OCI-LY3 (cell line): Measurements from ENCODE around the gene IQCE.

Source experiments
- H2AFZ ChIP-seq: fragments of 200-600, 300-600 bp; shearing (Covaris generic); 2 replicates; pipeline ENCODE4 v1.6.0; 2014; ENCODE audit warnings: antibody characterized with exemption, low read depth, low read length
- H3K27ac ChIP-seq: fragments of 200-600, 300-600 bp; sonication (generic); 2 replicates; pipeline ENCODE4 v1.5.1; 2014; ENCODE audit warnings: mild to moderate bottlenecking, low read length, moderate library complexity, mixed read lengths
- H3K27me3 ChIP-seq: fragments of 200-600, 300-600 bp; sonication (generic); 2 replicates; pipeline ENCODE4 v1.6.1; 2014; ENCODE audit warnings: low read depth, low read length, mixed read lengths
- H3K36me3 ChIP-seq: fragments of 200-600, 300-600 bp; sonication (generic); replicated peaks from 2 replicates; pipeline ENCODE3; 2014; ENCODE audit warnings: low read depth, low read length, mixed read lengths
- H3K4me1 ChIP-seq: fragments of 300-600, 200-600 bp; sonication (generic); 2 replicates; pipeline ENCODE4 v1.6.1; 2014; ENCODE audit warnings: low read length, mixed read lengths
- H3K4me2 ChIP-seq: fragments of 200-600, 300-600 bp; sonication (generic); 2 replicates; pipeline ENCODE4 v1.6.1; 2014; ENCODE audit warnings: low read length, mixed read lengths
- H3K4me3 ChIP-seq: fragments of 300-600, 200-600 bp; sonication (generic); 2 replicates; pipeline ENCODE4 v1.5.1; 2014; ENCODE audit warnings: antibody characterized with exemption, mild to moderate bottlenecking, low read length, moderate library complexity
- H3K79me2 ChIP-seq: fragments of 300-600, 200-600 bp; shearing (Covaris generic); 2 replicates; pipeline ENCODE4 v1.6.1; 2014; ENCODE audit warnings: mild to moderate bottlenecking, low read length, mixed read lengths
- H3K9ac ChIP-seq: fragments of 300-600, 200-600 bp; shearing (Covaris generic); 2 replicates; pipeline ENCODE4 v1.6.0; 2014; ENCODE audit warnings: mild to moderate bottlenecking, low read length, moderate library complexity
- H3K9me3 ChIP-seq: fragments of 200-600, 300-600 bp; shearing (Covaris generic); 2 replicates; pipeline ENCODE4 v1.6.1; 2014; ENCODE audit warnings: low read length, mixed read lengths; ENCODE audit not compliant: insufficient read depth
- H4K20me1 ChIP-seq: fragments of 200-600, 300-600 bp; sonication (generic); 2 replicates; pipeline ENCODE4 v1.6.1; 2016; ENCODE audit warnings: low read length, mixed read lengths; ENCODE audit not compliant: insufficient read depth
- CTCF ChIP-seq: fragments of 200-600, 300-600 bp; sonication (generic); IDR thresholded peaks from 2 replicates; pipeline ENCODE4 v1.5.1; 2014; ENCODE audit warnings: antibody characterized with exemption, low read length, low read depth
- EZH2phosphoT487 ChIP-seq: fragments of 200-600 bp; shearing (Covaris generic); IDR thresholded peaks from 2 replicates; pipeline ENCODE4 v1.6.1; 2018; ENCODE audit warnings: antibody characterized with exemption, mixed run types, low read depth

IQCE gene

GRCh38 chr7:2585446-2585845 is 26.7 kb downstream of the IQCE start:
- Histone ChIP-seq H2AFZ (no peak overlapping the region), H3K4me1 (no peaks in the 10 kb centered on the region), H3K36me3 (peaks cover 10% of the 10 kb centered on the region), H3K4me3 (no peak overlapping the region), H4K20me1 (no peaks in the 10 kb centered on the region), H3K79me2 (no peaks in the 10 kb centered on the region), H3K9ac (no peak overlapping the region), H3K9me3 (no peaks in the 10 kb centered on the region), H3K4me2 (no peak overlapping the region), H3K27me3 (no peaks in the 10 kb centered on the region), H3K27ac (no peak overlapping the region)
- no peak for TF ChIP-seq CTCF
- no peak for TF ChIP-seq EZH2phosphoT487

- Histone ChIP-seq H3K79me2 (no peaks in the 10 kb centered on the region), H2AFZ (no peak overlapping the region), H3K27ac (no peak overlapping the region), H3K9me3 (no peaks in the 10 kb centered on the region), H4K20me1 (no peaks in the 10 kb centered on the region), H3K36me3 (peaks cover 10% of the 10 kb centered on the region), H3K4me1 (no peaks in the 10 kb centered on the region), H3K4me3 (no peak overlapping the region), H3K27me3 (no peaks in the 10 kb centered on the region), H3K4me2 (no peak overlapping the region), H3K9ac (no peak overlapping the region)
- TF ChIP-seq EZH2phosphoT487 (no peak), CTCF (no peak)
These were observed 27.7 kb downstream of the IQCE start for GRCh38 chr7:2586326-2587020.

- no peak overlapping the region for H3K27ac ChIP-seq
- no peak overlapping the region for H3K4me3 ChIP-seq
- H3K27me3 ChIP-seq: no peaks in the 10 kb centered on the region
- no peaks in the 10 kb centered on the region for H4K20me1 ChIP-seq
- H3K36me3 ChIP-seq: peaks cover 10% of the 10 kb centered on the region
- no peaks in the 10 kb centered on the region for H3K9me3 ChIP-seq
- H3K79me2 ChIP-seq: no peaks in the 10 kb centered on the region
- TF ChIP-seq EZH2phosphoT487: no peak
- TF ChIP-seq CTCF: no peak
- H3K4me2 ChIP-seq: no peak overlapping the region
- H2AFZ ChIP-seq: no peak overlapping the region
- H3K9ac ChIP-seq: no peak overlapping the region
- no peaks in the 10 kb centered on the region for H3K4me1 ChIP-seq
These were observed 28.4 kb downstream of the IQCE start for GRCh38 chr7:2587134-2587533.

- H3K9me3 ChIP-seq: no peaks in the 10 kb centered on the region
- no peaks in the 10 kb centered on the region for H3K4me1 ChIP-seq
- no peak overlapping the region for H3K4me3 ChIP-seq
- TF ChIP-seq CTCF (no peak), EZH2phosphoT487 (no peak)
- H4K20me1 ChIP-seq: no peaks in the 10 kb centered on the region
- H3K79me2 ChIP-seq: no peaks in the 10 kb centered on the region
- H3K27me3 ChIP-seq: no peaks in the 10 kb centered on the region
- peaks cover 11% of the 10 kb centered on the region for H3K36me3 ChIP-seq
- H3K4me2 ChIP-seq: no peak overlapping the region
- no peak overlapping the region for H3K27ac ChIP-seq
- no peak overlapping the region for H2AFZ ChIP-seq
- no peak overlapping the region for H3K9ac ChIP-seq
These were observed 29.0 kb downstream of the IQCE start for GRCh38 chr7:2587778-2588177.
